DMS153 treated with DMSO at 0.1 percent for 48 hours (cell line): ENCODE measurements around the gene TMPRSS11F.

Experiments
- DNase-seq: peaks from one replicate; lab custom pipeline; 2025; ENCODE audit not compliant: unreplicated experiment; lab: John Stamatoyannopoulos, UW

TMPRSS11F gene

DNA sequence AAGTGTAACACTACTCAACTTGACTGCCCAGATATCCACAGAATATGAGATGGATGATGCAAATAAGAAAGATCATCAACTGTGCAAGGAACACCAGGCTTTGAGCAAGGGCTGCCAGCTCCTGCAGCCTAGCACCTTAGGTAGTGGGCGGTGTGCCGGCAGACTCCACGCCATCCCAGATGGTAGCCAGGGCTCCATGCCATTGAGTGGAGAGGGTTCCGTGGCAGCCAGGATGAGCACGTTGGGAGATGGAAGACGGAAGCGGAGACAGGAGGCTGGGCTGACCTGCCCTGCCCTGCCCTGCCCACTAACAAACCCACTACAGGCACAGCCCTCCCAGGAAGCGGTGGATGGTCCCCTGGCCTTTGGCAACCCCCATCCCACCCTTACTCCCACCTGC, 51.9 kb downstream of the TMPRSS11F start:
- no peak for DNase-seq

DNA sequence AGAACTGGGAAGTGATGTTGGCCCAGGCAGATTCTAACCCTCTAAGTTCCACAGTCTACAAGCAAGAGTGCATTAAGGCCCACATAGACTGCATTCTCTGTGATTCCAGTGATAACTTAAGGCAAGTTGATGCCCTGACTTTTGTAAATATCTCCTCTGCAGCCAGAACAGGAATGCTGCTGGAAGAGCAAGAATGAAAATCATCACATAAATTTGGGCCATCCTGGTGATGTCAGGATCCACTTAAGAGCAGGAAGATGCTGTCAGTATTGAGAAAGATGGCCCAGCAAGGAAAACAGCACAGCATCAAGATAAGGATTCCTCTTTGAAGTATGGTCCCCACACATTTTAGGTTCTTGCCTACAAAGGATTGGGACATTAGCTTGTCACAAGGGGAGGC, 52.4 kb downstream of the TMPRSS11F start:
- no peak for DNase-seq

DNA sequence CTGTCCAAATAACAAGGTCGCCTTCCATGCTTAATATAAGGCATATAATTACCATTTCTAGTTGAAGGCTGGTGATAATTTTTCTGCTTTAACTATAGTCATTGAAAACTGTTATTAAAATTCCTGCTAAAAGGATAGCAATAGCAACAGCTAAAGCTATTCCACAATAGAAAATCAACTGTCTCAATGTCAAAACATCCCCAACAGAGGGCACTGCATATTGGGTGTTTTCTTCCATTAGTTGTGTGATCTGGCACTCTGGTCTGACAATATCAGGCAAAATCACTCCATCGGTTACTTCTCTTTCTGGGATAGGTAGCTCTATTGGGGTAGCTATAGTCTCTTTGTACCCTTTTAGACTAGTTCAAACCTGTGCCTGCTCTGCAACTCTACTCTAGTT, 53.5 kb downstream of the TMPRSS11F start:
- DNase-seq, result no peak

DNA sequence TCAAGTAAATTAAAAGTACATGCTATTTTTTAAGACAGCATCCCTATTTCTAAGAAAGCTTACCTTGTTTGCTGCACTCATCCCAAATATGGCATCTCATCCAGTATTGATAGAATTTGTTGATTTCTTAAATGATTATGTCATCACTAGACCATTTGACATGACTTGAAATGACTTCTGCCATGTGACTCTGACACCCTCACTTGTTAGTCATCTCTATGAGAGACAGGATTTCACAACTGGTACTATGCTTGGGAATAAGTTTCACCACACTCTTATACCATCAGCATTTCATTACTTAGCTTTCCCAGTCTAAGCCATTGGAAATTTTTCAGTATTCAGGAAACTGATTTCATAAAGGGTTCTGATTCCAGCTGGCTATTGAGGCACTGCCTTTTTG, 55.3 kb downstream of the TMPRSS11F start:
- no peak for DNase-seq

DNA sequence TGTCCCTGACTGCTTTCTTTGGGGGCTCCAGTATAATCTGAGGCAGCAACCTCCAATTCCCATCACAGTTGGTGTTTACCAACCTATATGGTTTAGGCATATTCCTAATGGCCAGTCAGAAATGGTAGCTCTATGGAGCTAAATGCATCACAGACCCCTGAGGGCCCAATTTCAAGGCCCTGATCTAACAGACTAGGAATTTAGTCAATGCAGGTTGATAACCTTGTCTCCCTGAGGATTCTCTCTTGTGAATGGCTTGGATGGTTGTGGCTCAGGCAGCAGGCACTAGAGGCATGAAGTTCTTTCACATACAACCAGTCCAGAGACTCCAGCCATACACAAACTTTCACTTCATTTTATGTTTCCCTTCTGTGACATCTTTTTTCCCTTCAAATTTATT, 59.4 kb downstream of the TMPRSS11F start:
- no peak for DNase-seq

DNA sequence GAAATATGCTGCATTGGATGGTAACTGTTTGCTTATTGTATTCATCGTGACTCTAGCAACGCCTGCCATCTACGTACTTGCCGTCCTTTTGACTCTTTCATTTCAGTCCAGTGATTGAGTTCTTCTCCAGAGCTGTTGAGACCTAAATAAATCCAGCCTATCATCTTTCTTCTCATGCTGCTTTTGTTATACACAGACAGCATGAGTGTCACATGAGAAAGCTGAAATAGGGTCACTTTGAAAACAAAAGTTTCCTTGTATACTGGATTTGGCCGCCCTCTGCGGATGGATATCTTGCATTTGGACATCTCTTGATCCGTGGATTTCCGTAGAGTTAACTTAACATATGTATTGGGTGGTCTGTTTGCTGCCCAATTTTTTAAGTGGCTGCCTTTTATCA, 67.2 kb downstream of the TMPRSS11F start:
- DNase-seq, result no peak

DNA sequence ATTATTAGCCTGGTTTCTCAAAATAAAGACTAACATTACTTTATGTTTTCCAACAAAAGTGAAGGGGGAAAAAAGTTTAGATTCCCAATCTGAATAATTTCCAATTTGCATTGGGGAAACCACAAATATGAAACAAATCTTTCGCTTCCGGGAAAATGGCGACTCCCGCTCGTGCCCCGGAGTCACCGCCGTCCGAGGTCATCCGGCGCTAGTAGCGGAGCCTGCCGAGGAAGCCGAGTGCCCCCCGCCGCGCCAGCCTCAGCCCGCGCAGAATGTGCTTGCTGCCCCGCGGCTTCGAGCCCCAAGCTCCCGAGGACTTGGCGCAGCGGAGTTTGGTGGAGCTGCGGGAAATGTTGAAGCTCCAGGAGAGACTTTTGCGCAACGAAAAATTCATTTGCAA, 91.4 kb downstream of the TMPRSS11F start:
- no peak for DNase-seq

DNA sequence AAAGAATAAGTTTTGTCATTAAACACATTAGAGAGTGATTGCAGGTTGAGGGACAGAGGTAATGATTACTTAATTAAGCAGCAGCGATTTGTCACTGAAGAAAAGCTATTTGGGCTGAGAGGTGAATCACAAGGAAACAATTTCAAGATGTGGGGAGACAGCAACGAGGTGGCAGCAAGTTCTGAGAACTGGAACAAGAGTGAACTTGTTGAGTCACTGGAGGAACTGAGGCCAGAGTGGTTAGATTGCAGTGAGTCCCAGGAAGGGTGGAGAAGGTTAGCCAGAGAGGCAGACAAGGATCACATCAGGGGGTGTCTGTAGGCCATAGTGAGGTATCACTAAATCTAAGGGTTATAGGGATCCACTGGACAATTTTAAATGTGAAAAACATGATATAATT, 108.5 kb downstream of the TMPRSS11F start:
- DNase-seq, result no peak

DNA sequence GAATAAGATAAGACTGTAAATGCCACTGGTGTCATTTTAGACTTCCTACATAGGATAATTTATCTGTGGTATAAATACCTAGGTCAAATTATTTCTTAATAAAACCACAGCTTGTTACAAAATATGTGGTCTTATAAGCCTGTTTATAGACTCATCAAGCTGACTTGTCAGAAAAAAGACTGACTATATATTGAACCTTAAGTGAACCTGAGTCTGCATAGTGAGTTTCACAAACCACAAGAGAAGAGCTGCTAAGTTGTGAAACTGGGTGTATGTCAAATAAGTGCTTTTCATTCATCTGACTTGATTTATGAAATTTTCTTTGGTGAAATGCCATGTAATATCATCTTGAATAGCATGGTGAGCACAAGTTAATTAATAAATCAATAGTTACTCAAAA, 118.0 kb downstream of the TMPRSS11F start:
- no peak for DNase-seq
